Endothelial cell (in vitro differentiated cells): ENCODE data around the gene PIK3CD. TPM values are rescaled to one million over a fixed set of nuclear protein-coding genes. Genes with fewer than 3 reads are reported as not detected.

Experiments used
- DNase-seq: peaks from one replicate; pipeline ENCODE4 v3.0.0; 2021; ENCODE audit warnings: low spot score
- H3K27ac Mint-ChIP-seq: one replicate; pipeline ENCODE4 v1.8.0; 2021; ENCODE audit warnings: mixed read lengths, inconsistent platforms; ENCODE audit not compliant: unreplicated experiment
- H3K27me3 Mint-ChIP-seq: one replicate; pipeline ENCODE4 v1.8.0; 2021; ENCODE audit warnings: mild to moderate bottlenecking, moderate library complexity, mixed read lengths, inconsistent platforms; ENCODE audit not compliant: unreplicated experiment
- H3K36me3 Mint-ChIP-seq: one replicate; pipeline ENCODE4 v1.8.0; 2021; ENCODE audit warnings: mild to moderate bottlenecking, low read depth, mixed read lengths, inconsistent platforms; ENCODE audit not compliant: unreplicated experiment
- H3K4me1 Mint-ChIP-seq: one replicate; pipeline ENCODE4 v1.8.0; 2021; ENCODE audit warnings: mild to moderate bottlenecking, mixed read lengths, inconsistent platforms; ENCODE audit not compliant: unreplicated experiment
- H3K4me3 Mint-ChIP-seq: one replicate; pipeline ENCODE4 v1.8.0; 2021; ENCODE audit warnings: mild to moderate bottlenecking, mixed read lengths, inconsistent platforms; ENCODE audit not compliant: unreplicated experiment
- H3K9me3 Mint-ChIP-seq: one replicate; pipeline ENCODE4 v1.8.0; 2021; ENCODE audit warnings: mixed read lengths, inconsistent platforms; ENCODE audit not compliant: unreplicated experiment
- total RNA-seq: library from RNA; stranded (reverse); fragmentation: NEBNext Ultra II Directional; extraction: Animal tissue kit (Norgen Biotek cat#: 25700); gene quantifications from one replicate; pipeline ENCODE4 v1.2.1, GENCODE V29; 2021; ENCODE audit not compliant: unreplicated experiment
- TF ChIP-seq, protein P1 (sequence below): fragments of 200-600 bp; sonication (generic); IDR thresholded peaks from one replicate; pipeline ENCODE4 v1.5.0; 2021; ENCODE audit warnings: antibody characterized with exemption; ENCODE audit not compliant: unreplicated experiment

PIK3CD gene
- total RNA-seq, 1 donor from 2014 or later = 30.3 TPM

DNA sequence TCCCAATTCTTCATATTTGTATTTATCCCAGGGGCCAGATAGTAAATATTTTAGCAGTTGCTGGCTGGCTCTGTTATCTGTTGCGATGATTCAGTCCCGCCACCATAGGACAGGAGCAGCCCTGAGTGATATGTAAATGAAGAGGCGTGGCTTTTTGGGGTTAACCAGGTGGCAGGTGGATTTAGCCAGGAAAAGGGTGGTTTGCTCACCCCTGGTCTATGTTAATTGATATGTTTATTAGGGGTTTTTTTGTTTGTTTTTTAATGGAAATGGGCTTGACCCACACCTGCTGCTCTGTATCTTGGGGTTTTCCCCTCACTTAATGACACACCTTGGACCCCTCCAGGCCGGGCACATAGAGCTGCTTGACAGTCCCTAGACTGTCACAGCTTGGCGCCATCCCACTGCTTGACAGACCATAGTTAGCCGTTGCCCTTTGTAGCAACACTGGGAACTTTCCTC lies 62.8 kb downstream of the PIK3CD start:
- Mint-ChIP-seq H3K27me3 (peaks cover 2% of the 10 kb centered on the region), H3K9me3 (no peaks in the 10 kb centered on the region), H3K36me3 (peaks cover 6% of the 10 kb centered on the region), H3K4me3 (no peak overlapping the region), H3K27ac (no peak overlapping the region), H3K4me1 (peaks cover 7% of the 10 kb centered on the region)
- TF ChIP-seq, protein P1, sequence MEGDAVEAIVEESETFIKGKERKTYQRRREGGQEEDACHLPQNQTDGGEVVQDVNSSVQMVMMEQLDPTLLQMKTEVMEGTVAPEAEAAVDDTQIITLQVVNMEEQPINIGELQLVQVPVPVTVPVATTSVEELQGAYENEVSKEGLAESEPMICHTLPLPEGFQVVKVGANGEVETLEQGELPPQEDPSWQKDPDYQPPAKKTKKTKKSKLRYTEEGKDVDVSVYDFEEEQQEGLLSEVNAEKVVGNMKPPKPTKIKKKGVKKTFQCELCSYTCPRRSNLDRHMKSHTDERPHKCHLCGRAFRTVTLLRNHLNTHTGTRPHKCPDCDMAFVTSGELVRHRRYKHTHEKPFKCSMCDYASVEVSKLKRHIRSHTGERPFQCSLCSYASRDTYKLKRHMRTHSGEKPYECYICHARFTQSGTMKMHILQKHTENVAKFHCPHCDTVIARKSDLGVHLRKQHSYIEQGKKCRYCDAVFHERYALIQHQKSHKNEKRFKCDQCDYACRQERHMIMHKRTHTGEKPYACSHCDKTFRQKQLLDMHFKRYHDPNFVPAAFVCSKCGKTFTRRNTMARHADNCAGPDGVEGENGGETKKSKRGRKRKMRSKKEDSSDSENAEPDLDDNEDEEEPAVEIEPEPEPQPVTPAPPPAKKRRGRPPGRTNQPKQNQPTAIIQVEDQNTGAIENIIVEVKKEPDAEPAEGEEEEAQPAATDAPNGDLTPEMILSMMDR = no peak
- DNase-seq = no peak

DNA sequence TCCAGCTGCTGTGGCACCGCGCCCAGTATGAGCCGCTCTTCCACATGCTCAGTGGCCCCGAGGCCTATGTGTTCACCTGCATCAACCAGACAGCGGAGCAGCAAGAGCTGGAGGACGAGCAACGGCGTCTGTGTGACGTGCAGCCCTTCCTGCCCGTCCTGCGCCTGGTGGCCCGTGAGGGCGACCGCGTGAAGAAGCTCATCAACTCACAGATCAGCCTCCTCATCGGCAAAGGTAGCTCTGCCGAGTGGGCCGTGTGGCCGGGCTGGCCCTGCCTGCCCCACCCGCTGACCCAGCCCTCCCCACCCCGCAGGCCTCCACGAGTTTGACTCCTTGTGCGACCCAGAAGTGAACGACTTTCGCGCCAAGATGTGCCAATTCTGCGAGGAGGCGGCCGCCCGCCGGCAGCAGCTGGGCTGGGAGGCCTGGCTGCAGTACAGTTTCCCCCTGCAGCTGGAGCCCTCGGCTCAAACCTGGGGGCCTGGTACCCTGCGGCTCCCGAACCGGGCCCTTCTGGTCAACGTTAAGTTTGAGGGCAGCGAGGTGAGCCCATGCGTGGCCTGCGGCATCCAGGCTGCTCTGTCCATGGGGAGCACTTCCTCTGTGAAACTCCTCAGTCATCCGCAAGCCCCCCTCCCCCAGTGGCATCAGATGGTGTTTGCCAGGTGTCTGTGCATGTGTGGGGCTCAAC lies 64.2 kb downstream of the PIK3CD start:
- no peak overlapping the region for H3K27ac Mint-ChIP-seq
- H3K36me3 Mint-ChIP-seq = no peaks in the 10 kb centered on the region
- TF ChIP-seq, protein P1 = no peak
- peaks cover 7% of the 10 kb centered on the region for H3K4me1 Mint-ChIP-seq
- peaks cover 2% of the 10 kb centered on the region for H3K27me3 Mint-ChIP-seq
- no peak overlapping the region for H3K4me3 Mint-ChIP-seq
- H3K9me3 Mint-ChIP-seq = no peaks in the 10 kb centered on the region
- no peak for DNase-seq

DNA sequence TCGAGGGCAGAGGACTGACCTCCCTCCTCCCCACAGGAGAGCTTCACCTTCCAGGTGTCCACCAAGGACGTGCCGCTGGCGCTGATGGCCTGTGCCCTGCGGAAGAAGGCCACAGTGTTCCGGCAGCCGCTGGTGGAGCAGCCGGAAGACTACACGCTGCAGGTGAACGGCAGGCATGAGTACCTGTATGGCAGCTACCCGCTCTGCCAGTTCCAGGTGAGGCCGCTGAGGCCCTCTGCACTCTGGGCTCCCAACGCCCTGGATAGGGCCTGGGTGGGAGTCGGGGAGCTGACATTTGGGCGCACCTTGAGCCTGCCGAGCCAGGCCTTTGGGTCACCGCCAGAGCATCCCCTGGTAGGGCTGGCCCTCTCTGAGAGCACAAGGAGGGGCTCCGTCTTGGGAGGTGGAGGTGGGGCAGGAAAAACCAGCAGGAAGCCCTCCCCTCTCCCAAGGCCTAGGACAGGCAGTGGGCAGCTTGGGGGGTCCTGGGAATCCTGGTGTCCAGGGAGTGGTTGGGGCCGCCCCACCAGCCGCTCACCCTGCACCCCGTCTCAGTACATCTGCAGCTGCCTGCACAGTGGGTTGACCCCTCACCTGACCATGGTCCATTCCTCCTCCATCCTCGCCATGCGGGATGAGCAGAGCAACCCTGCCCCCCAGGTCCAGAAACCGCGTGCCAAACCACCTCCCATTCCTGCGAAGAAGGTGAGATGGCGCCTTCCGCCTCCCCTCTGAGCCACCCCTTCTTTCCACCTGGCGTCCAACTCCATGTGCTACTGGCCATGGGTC lies 65.1 kb downstream of the PIK3CD start:
- no peak for DNase-seq
- peaks cover 2% of the 10 kb centered on the region for H3K27me3 Mint-ChIP-seq
- H3K9me3 Mint-ChIP-seq = no peaks in the 10 kb centered on the region
- H3K27ac Mint-ChIP-seq = no peak overlapping the region
- TF ChIP-seq, protein P1 = no peak
- H3K4me1 Mint-ChIP-seq = peaks cover 7% of the 10 kb centered on the region
- no peaks in the 10 kb centered on the region for H3K36me3 Mint-ChIP-seq
- no peak overlapping the region for H3K4me3 Mint-ChIP-seq

DNA sequence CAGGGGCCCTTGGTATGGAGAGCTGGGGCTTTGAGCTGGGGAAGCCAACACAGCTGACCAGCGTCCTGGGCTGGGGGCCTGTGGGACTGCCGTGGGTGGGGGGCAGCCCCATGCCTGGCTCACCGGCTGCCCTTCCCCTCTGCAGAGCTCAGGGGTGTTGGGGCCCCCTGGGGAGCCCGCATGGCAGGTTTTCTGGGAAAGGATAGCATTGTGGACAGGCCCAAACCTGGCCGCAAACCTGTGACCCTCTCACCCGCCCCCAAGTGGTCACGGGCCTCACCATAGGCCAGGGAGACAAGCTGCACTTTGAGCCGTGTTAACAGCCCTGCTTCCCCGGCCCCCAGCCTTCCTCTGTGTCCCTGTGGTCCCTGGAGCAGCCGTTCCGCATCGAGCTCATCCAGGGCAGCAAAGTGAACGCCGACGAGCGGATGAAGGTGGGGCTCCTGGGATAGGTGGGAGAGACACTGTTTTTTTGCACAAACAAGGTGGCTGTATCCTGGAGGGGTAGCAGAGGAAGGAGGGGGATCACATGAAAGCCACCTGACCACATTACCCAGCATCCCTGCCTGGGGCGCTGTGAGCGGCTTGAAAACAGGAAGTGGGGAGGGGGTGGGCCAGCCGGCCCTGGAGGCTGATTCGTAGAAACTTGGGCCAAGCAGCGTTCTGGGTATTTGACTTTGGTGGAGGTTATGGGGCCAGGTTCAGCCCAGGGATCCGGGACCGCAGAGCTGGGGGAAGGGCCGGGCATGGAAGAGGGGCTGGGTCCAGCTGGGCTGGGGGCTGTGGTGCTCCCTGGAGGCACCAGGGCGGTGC lies 65.9 kb downstream of the PIK3CD start:
- TF ChIP-seq, protein P1 = no peak
- Mint-ChIP-seq H3K4me1 (peaks cover 7% of the 10 kb centered on the region), H3K9me3 (no peaks in the 10 kb centered on the region), H3K27me3 (peaks cover 2% of the 10 kb centered on the region), H3K4me3 (no peak overlapping the region), H3K27ac (peak overlapping the region; percentile 52), H3K36me3 (no peaks in the 10 kb centered on the region)
- no peak for DNase-seq
